ENCODE data around the gene TBC1D14.
"Not testable (repeated sequence)": the region's sequence is repeated elsewhere in the genome, so short reads cannot be mapped to it uniquely, and the experiment has no call there.

TBC1D14 gene

DNA sequence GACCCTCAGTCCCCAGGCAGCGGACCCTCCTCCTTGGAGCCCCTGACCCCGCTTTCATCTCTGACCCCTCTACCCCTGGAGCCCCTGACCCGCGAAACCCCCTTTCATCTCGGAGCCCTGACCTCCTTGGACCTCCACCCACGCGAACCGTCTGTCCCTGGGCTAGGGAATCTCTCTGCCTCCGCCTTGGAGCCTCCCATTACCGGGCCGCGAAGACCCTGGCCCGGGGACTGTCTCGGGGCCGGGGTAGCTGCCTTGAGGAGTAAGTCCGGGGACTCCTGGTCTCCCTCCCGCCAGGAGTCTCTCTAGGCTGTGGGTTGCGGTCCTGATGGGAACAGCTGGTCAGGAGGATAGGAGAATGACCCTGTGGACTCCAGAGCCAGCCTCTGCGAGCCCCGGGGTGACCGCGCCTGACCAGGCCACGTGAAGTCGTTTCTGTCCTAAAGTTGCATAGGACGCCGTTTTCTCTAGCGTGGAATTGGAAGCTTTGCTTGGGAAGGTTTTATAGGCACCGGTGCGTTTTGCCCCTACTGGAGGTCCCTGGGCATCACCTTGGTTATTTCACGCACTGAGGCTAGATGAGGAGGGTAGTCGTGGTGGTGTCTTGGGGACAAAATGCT, 824 bp downstream of the TBC1D14 start:
- peak; percentile 49 for DNase-seq (ENCODE audit: low spot score)

DNA sequence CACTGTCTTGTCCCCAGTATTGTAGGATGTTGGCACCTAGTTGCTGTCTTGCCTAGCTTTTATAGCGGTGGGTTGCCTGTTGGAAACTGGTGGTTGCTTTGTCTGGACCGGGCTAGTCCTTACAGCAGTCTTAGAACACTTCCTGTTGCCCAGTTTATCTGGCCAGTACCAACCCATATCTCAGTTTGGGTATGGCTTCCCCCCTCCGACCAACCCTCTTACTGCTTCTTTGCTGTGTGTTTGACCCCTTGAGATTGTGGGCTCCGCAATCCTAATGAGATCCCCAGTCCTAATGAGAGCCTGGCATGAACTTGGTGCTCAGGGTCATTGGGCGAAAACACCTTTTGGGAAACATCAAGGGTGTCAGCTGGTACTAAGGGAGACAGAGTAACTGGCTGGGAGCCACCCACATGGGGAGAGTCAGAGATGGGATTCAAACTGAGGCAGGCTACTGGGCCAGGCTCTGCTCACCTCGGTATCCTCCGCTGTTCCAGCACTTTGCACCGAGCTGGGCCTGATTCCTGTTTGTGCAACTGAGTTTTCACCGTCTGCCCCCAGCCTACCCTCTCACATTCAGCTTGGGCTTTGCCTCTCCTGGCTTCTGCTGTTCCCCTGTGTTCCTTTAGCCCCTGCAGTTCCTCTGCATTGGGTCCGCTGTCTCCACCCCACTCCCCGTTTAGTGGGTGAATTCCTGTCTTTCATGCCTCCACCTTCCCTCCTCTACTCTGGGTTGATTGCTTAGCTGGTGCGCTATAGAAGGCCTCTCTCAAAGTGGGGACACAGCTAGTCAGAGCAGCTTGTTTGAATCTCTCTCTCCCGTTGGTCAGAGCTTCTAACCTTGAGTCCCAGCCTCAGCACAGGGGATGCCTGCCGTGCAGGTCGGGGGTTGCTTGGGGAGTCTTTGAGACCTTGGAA, 1.6 kb downstream of the TBC1D14 start:
- no peak for DNase-seq (ENCODE audit: low spot score)

DNA sequence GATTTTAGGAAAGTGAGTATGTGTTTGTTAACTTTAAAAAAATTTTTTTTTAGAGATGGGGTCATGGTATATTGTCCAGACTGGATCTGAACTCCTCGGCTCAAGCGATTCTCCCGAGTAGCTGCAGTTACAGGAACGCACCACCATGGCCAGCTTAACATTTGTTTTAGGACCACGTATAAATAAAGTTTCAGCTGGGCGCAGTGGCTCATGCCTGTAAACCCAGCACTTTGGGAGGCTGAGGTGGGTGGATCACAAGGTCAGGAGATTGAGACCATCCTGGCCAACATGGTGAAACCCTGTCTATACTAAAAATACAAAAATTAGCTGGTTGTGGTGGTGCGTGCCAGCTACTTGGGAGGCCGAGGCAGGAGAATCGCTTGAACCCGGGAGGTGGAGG, 2.3 kb downstream of the TBC1D14 start:
- not testable (repeated sequence) for DNase-seq (ENCODE audit: low spot score)

DNA sequence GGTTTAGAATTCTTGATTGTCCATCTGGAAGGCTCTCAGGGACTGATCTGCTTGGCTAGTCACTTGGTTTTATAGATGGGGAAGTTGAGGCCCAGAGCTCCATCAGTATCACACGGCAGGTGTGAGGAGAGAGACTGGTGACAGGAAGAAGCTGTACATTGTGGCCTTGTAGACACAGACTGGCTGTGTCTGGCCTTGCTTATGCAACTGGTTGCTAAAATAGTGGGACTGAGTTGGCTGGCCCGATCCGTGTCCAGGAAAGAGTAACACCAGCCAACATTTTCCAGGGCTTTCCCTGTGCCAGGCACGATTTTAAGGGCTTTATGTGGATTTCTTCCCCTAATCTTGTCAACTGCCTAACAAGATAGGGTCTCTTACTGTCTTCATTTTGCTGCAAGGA, 2.8 kb downstream of the TBC1D14 start:
- no peak for DNase-seq (ENCODE audit: low spot score)

DNA sequence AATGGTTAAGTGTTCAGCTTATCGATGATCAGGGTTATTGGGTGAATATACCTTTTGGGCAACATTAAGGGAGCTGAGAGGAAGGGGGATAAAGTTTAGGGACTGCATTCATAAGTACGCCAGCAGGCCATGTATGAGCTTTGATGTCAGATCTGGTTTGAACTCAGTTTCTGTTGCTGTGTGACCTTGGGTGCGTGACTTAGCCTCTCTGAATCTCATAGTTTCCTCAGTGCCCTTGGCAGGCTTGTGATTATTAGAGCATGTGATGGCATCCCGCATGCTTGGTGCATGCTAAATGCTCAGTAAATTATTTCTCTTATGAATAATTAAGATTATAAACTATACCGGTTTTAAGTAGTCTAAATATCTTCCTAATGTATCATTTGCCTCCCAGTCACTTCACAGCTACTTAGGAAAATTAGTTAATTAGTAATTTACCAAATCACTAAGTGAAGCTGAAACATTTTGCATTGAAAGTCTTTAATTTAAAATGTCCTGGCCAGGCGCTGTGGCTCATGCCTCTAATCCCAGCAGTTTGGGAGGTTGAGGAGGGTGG, 3.8 kb downstream of the TBC1D14 start:
- DNase-seq (ENCODE audit: low spot score), result peak; percentile 33

DNA sequence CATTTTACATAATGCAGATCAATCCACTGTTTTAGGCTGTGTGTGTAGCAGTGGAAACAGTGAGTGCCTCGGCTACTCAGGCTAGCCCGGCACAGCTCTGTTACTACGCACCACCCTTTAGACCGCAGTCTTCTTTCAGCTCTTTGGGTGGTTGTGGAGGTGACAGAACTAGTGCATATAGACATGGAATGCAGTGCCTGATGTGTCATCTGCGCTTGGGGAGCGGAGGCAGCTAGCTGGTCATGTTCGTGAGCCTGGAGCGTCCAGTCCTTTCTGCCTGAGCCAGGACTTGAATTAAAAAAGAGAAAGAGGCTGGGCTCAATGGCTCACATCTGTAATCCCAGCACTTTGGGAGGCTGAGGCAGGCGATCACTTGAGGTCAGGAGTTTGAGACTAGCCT, 4.8 kb downstream of the TBC1D14 start:
- peak; percentile 54 for DNase-seq (ENCODE audit: low spot score)

DNA sequence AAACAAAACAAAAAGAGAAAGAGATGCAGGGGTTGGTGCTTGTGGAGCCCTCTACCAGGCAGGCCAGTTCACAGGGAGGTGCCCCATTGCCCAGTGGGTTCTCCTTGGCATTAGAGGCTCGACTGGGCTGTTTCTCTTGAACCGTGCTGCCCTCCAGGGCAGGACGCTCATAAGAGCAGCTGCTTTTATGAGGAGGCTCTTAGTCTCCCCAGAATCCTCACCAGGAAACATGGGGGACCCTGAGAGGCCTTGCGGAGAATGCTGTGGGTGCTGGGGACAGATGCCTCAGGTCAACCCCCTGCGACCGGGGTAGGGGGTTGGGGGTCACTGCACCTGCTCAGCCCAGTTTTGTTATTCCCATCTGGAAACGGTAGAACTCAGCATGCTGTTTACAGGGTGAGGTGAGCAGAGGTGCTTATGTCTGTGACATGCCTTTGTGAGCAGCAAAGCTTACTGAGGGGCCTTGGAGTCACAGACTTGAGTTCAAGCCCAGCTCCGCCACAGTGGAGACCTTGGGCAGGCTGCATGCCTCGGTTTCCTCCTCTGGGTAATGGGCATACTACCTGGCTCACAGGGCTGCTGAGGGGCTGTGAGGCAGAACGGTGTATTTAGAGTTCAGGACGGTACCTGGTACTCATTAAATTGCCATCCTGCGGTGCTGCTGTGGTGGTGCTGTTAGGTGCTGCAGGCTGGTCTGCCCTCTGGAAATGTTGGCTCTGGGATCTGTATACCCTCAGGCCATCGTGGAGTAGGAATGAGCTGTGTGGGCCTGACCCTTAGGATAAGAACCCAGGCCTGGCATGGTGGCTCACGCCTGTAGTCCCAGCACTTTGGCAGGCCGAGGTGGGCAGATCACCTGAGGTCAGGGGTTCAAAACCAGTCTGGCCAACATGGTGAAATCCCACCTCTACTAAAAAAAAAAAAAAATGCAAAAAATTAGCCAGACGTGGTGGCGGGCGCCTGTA, 5.7 kb downstream of the TBC1D14 start:
- no peak for DNase-seq (ENCODE audit: low spot score)

DNA sequence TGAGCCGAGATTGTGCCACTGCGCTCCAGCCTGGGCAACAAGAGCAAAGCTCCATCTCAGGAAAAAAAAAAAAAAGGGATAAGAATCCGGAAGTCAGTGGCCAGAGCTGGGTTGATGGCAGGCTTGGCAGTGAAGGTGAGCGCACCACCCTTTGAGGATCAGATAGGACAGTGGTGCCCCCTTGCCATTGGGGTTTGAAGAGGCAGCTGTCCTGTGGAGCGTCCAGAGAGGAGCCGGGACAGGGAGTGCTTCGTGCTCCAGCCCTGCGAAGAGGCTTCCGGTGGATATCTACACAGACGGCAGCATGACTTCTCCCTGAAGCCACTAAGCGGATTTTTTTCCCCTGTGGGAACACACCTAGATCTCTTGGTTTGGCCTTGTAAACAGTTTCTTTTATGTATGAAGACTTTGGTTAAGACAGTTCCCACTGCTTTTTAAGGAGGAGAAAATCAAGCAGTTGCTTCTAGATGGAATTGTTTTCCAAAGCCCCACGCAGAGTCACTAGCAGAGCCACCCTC, 6.5 kb downstream of the TBC1D14 start:
- no peak for DNase-seq (ENCODE audit: low spot score)

DNA sequence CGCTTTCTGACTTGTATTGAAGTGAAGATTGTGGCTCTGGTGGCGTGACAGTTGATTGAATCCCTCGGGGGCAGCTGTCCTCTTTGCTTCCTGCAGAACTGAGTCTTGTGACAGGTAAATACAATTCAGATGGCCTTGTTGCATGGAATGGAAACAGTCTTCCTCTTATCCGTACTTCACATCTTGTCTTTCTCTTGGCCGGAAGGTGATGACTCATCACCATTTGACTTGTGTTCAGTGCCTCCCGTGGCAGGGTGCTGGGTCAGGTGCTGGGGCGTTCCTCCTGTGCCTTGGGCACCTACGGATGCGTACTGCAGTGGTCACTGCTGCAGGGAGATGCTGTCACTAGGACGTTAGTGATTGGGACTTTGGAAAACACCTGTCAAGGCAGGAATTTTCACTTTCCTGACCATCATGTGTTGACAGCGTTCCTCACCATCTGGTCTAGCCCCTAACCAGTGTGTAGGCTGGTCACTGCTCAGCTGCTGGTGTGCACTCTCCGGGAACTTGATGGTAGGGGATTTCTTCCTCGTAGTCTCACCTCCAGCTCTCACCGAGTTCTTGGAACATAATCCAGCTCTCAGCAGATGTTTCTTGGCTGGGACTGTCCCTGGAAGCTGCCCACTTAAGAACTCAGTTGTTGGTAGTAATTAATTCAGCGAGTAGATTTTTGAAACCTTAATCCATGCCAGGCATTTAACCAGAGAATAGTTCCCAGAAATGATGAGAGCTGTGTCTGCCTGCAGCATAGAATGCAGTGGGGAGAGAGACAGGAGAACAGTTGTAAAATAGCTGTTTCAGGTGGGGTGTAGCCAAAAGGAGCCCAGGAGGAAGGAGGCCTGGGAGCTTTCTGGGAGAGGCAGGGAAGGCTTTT, 7.2 kb downstream of the TBC1D14 start:
- peak; percentile 83 for DNase-seq (ENCODE audit: low spot score)

DNA sequence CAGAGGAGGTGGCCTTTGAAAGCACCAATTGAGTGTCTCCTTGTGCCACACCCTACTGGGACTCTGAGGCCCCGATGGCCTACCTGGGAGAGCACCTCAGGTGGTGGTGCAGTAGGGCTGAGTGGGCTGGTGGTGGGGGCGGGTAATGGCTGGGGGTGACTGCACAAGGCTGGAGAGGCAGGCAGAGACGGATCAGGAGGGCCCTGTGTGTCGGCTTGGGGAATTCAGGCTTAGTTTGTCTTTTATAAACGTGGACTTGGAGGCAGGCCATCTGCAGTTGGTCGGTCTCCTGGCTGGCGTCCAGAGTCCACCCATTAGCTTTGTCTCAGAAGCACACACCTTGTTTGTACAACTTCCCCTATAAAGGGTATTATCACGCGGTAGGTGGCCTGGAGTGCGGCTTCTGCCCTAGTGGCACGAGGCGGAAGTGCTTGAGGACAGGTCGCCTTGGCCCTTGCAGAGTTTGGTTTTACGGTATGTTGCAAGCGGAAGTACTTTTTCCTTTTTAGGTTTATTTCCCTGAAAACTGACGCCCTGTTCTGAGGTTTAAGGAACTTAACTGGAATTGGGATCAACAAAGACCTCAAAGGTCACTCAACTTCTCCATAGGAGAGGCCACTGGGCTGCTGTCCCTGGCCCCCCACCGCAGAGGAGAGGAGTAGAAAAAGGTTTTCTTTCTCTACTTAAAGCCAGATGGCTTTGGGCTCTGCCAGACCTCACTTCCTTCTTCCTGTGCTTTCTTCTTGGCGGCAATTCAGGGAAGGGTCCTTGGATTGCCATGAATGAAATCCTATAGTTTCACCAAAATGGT, 8.0 kb downstream of the TBC1D14 start:
- DNase-seq (ENCODE audit: low spot score), result peak; percentile 83

DNA sequence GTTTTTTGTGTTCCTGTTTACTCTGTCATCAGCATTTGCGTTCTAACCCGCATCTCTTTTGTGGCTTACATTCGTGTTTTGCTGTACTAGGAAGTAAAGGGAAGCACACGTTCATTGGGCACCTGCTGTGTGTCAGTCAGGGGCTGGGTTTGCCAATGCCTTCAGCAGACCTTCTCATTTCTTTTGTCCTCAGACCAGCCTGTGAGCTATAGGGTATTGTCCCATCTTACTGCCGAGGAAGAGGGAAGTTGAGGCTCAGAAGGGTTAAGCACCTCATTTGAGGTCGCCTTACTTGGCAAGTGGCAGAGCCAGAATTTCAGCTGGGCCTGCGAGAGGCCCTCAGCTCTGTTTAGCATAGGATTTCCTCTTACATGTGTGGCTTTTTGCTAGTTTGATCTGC, 8.7 kb downstream of the TBC1D14 start:
- DNase-seq (ENCODE audit: low spot score), result no peak

DNA sequence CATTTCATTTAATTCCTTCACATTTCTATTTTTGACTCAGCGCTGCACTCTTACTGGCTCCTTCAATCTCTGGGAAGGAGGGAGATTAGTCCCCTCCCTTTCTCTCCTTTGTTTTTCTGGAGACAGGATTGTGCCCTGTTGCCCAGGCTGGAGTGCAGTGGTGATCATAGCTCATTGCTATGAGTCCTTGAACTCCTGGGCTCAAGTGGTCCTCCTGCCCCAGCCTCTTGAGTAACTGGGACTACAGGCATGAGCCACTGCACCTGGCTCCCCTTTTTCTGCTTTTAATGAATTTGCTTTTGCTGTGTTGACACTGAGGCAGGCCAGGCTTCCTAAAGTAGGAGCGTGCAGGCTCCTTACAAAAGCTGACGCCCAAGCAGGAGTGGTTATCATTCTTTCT, 10.5 kb downstream of the TBC1D14 start:
- no peak for DNase-seq (ENCODE audit: low spot score)

DNA sequence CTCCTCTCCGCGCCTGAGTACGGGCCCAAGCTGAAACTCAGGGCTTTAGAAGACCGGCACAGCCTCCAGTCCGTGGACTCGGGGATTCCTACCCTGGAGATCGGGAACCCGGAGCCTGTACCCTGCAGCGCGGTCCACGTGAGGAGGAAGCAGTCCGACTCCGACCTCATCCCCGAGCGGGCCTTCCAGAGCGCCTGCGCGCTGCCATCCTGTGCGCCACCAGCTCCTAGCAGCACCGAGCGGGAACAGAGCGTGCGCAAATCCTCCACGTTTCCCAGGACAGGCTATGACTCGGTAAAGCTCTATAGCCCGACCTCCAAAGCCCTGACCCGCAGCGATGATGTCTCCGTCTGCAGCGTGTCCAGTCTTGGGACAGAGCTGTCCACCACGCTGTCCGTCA, 13.9 kb downstream of the TBC1D14 start:
- DNase-seq (ENCODE audit: low spot score), result no peak

DNA sequence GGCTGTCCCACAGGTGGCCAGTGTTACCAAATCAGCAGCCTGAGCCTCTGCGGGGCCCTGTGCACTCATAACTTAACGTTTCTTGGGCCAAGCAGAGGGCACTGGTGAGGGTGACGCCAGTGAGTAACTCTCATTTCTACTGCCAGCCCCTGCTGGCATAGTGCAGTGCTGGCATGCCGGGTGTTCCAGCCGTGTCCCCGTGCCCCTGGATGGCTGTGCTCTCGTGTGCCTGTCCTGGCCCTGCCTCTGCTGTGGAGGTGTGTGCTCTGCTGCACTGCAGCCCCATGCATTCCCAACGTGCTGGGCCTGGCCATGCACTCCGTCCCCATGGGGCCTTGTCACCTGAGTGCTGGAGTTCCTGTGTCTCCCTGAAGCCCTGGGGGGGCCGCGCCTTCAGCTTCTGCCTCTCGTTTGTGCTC, 14.7 kb downstream of the TBC1D14 start:
- DNase-seq (ENCODE audit: low spot score), result no peak

DNA sequence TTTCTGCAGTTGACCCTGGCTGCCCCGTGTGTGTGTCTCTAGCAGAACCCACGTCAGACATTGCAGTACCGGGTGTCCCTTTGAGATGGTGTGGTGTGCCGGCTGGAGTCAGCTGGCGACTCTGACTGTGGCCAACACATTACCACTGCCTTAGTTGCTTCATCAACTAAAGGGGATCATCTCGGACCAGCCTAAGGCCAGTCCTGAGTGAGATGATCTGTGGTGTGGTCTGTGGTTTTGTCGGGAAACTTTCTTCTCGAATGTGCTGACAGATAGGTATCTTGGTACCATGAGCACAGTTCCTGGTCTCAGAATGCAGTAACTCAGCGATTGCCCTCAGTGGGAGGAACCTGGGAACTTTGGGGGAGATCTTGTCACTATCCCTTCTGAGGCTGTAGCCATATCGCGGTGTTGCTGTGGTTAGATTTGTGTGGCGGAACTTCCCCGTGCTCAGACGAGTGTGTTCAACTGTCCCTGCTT, 15.8 kb downstream of the TBC1D14 start:
- no peak for DNase-seq (ENCODE audit: low spot score)

DNA sequence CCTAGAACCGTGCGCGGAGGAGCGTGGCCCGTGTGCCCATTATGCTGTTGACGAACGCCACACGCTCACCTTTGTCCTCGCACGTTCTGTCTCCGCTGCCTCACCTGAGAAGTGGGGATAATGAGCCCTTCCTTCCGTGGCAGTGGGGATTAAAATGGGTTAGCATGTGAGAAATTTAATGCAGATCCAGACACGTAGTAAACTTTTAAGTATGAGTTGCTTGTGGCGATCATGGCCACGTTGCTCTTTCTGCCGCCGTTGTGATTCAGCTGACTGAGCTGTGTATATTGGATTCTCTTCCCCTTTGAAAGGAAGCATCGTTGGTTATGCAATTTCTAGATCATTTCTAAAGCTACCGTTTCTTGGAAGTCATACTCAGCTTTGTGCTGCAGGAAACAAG, 16.5 kb downstream of the TBC1D14 start:
- no peak for DNase-seq (ENCODE audit: low spot score)

DNA sequence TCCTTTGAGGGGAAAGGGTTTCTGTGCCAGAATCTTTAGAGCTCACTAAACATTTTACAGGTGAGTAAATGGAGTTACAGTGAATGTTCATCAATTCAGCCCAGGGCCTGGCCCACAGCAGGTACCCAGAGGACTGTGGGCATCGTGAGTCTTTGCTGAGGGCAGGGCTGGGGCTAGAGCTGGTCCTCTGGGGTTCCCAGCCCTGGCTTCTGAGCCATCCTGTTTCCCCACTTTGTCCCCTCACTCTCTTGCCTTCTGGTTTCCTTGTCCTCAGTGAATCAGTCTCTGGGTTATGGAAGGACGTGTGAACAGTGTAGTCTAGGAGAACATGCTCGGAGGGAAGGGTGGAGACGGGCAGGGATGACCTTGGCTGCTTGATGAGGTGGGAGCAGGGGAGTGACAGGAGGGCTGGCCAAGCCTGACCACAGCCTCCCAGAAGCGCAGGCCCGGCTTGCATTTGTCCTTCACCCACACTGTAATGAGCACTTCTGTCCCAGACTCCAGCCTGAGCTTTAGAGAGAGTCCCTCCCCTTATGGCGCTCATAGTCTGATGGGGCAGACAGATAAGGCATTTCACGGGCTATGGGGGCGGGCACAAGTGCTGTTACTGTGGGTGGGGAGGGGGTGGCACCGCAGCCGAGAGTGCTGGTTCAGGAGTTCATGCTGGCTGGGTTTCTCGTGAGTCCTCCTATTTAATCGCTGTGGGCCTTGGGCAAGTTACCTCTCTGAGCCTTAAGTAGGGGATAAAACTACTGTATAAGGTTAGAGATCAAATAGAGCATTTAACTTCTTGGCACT, 17.3 kb downstream of the TBC1D14 start:
- peak; percentile 68 for DNase-seq (ENCODE audit: low spot score)

DNA sequence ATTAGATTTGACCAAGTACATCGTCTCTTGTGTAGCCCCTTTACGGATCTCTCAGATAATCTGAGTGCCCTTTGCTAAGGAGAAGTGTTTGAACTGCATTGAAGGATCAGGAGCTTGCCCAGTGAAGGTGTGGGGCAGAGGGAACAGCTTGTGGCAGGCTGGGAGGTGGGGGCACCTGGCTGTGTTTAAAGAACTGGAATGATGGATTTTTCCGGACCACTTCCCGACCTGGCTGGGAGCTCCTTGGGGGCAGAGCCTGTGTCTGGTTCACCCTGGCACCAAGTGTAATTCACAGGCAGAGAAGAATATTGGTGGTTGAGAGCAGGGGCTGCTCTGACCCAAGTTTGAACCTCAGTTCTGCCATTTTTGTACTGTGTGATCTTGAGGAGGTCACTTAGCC, 18.5 kb downstream of the TBC1D14 start:
- no peak for DNase-seq (ENCODE audit: low spot score)

DNA sequence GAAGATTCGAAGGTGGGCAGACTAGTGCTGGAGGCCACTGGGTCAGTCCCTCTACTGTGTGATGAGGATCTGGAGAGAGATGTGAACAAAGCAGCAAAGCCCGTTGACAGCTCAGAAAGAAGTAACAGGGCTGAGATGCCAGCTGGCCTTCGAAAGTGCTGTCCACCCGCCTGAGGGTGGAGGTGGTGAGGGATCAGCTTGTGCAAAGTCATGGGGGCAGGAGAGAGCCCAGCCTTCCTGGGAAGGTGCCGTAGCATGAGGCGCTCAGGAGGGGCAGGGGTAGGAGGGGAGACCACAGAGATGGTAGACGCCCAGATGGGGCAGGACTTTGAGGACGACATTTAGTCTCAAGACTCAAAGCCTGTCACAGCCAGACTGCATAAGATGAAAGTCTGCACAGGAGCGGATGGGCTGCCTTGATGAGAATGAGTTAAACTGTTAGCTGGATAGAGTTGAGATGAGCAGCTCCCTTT, 19.7 kb downstream of the TBC1D14 start:
- no peak for DNase-seq (ENCODE audit: low spot score)

Data from kidney tubule cell (primary cell).